H1 (cell line): ENCODE results near the gene TOMM7. TPM values are rescaled to one million over a fixed set of nuclear protein-coding genes. Genes with fewer than 3 reads are reported as not detected.
A peak's percentile ranks its signal among the peaks of the same experiment; 100 is the strongest.

Source experiments
- CTCF ChIA-PET: fragments of 300-600 bp; sonication (Branson Sonifier 250); formaldehyde crosslinking; loops from one replicate; lab custom pipeline; 2021; ENCODE audit not compliant: partially characterized antibody; lab: Charles Lee
- POLR2A ChIA-PET: fragments of 300-600 bp; sonication (Branson Sonifier 250); formaldehyde crosslinking; loops from one replicate; lab custom pipeline; 2021; ENCODE audit warnings: inconsistent platforms; ENCODE audit not compliant: partially characterized antibody; lab: Charles Lee
- DNase-seq, 2 experiments: peaks; one replicate each; pipeline versions ENCODE4 v3.0.0 to v3.0.0-alpha.2; 2010 to 2022; ENCODE audit warnings: low spot score in 2 of 2, low read depth in 1 of 2, mixed read lengths in 1 of 2
- FAIRE-seq: peaks from 2 replicates; lab custom pipeline; 2011; peaks lifted over from hg19 to GRCh38; lab: Jason Lieb, UNC
- H2AFZ ChIP-seq: 2 replicates; pipeline ENCODE4 v1.8.1; 2012; ENCODE audit warnings: low read length, inconsistent platforms
- H2AK5ac ChIP-seq: 2 replicates; pipeline ENCODE4 v1.6.1; 2013; ENCODE audit warnings: low read depth, low read length
- H2BK120ac ChIP-seq: replicated peaks from 2 replicates; pipeline ENCODE3; 2013; ENCODE audit warnings: low read depth, low read length, inconsistent platforms
- H2BK12ac ChIP-seq: 2 replicates; pipeline ENCODE4 v1.6.1; 2013; ENCODE audit warnings: low read depth, low read length
- H2BK15ac ChIP-seq: 2 replicates; pipeline ENCODE4 v1.6.1; 2013; ENCODE audit warnings: low read length
- H2BK20ac ChIP-seq: 2 replicates; pipeline ENCODE4 v1.6.1; 2013; ENCODE audit warnings: low read length
- H2BK5ac ChIP-seq: 2 replicates; pipeline ENCODE4 v1.6.1; 2013; ENCODE audit warnings: low read depth, low read length
- H3K14ac ChIP-seq: 2 replicates; pipeline ENCODE4 v1.6.1; 2013; ENCODE audit warnings: inconsistent platforms; ENCODE audit not compliant: insufficient read length
- H3K18ac ChIP-seq: 2 replicates; pipeline ENCODE4 v1.6.1; 2013; ENCODE audit warnings: low read length; ENCODE audit errors: extremely low read depth
- H3K23ac ChIP-seq: 2 replicates; pipeline ENCODE4 v1.6.1; 2013; ENCODE audit warnings: inconsistent platforms; ENCODE audit not compliant: insufficient read length
- H3K23me2 ChIP-seq: 2 replicates; pipeline ENCODE4 v1.6.1; 2013; ENCODE audit warnings: low read depth, low read length
- H3K27ac ChIP-seq: 2 replicates; pipeline ENCODE4 v1.6.1; 2011; ENCODE audit warnings: low read depth, low read length, inconsistent platforms
- H3K27me3 ChIP-seq, 4 experiments: replicated peaks in 1 of 4; 1 replicate in 1 of 4; 2 replicates in 3 of 4; pipeline versions ENCODE4 v1.6.1 to v1.8.1; 2011 to 2013; ENCODE audit warnings: low read length in 3 of 4, mild to moderate bottlenecking in 3 of 4, inconsistent platforms in 2 of 4, mixed read lengths in 2 of 4, moderate library complexity in 1 of 4; ENCODE audit not compliant: control insufficient read depth in 3 of 4, insufficient read depth in 3 of 4; ENCODE audit errors: extremely low read depth in 1 of 4
- H3K36me3 ChIP-seq, 4 experiments: 2 replicates each; pipeline versions ENCODE4 v1.6.1 to v1.8.1; 2011 to 2013; ENCODE audit warnings: mild to moderate bottlenecking in 4 of 4, low read length in 3 of 4, moderate library complexity in 2 of 4, control low read depth in 1 of 4, inconsistent platforms in 1 of 4; ENCODE audit not compliant: insufficient read depth in 4 of 4, control insufficient read depth in 2 of 4
- H3K4ac ChIP-seq: replicated peaks from 2 replicates; pipeline ENCODE3; 2013; ENCODE audit warnings: low read length, low read depth, mixed read lengths, inconsistent platforms; ENCODE audit not compliant: insufficient read length
- H3K4me1 ChIP-seq, 4 experiments: replicated peaks in 1 of 4; 1 replicate in 1 of 4; 2 replicates in 3 of 4; pipeline versions ENCODE4 v1.6.1 to v1.8.1; 2011 to 2013; ENCODE audit warnings: low read length in 3 of 4, inconsistent platforms in 2 of 4, mixed read lengths in 1 of 4; ENCODE audit not compliant: insufficient read depth in 4 of 4, control insufficient read depth in 3 of 4
- H3K4me2 ChIP-seq, 2 experiments: 2 replicates each; pipeline versions ENCODE4 v1.6.1 to v1.8.1; 2011 to 2013; ENCODE audit warnings: low read depth in 2 of 2, low read length in 2 of 2, control low read depth in 1 of 2, inconsistent platforms in 1 of 2, mild to moderate bottlenecking in 1 of 2; ENCODE audit not compliant: insufficient read depth in 1 of 2
- H3K4me3 ChIP-seq, 4 experiments: fragments of 200-600, 300-600 bp in 1 of 4; sonication (generic), shearing (Covaris generic), sonication (Bioruptor Twin) in 1 of 4; 2 replicates each; pipeline versions ENCODE4 v1.5.1 to v1.8.1; 2011 to 2016; ENCODE audit warnings: low read length in 4 of 4, low read depth in 3 of 4, control low read depth in 2 of 4, inconsistent platforms in 2 of 4, mild to moderate bottlenecking in 2 of 4, mixed read lengths in 1 of 4, moderate library complexity in 1 of 4; ENCODE audit not compliant: insufficient read depth in 2 of 4; ENCODE audit errors: extremely low read depth in 1 of 4
- H3K56ac ChIP-seq: replicated peaks from 2 replicates; pipeline ENCODE3; 2013; ENCODE audit warnings: low read depth, mild to moderate bottlenecking, mixed read lengths, low read length, inconsistent platforms; ENCODE audit not compliant: insufficient read length
- H3K79me1 ChIP-seq: 2 replicates; pipeline ENCODE4 v1.6.1; 2013; ENCODE audit warnings: low read depth, low read length, control low read depth
- H3K79me2 ChIP-seq, 2 experiments: 2 replicates each; pipeline versions ENCODE4 v1.6.1 to v1.8.1; 2012 to 2013; ENCODE audit warnings: low read length in 2 of 2, mild to moderate bottlenecking in 2 of 2, inconsistent platforms in 1 of 2; ENCODE audit not compliant: insufficient read depth in 2 of 2, control insufficient read depth in 1 of 2
- H3K9ac ChIP-seq, 4 experiments: replicated peaks in 1 of 4; 1 replicate in 1 of 4; 2 replicates in 3 of 4; pipeline versions ENCODE4 v1.6.1 to v1.8.1; 2011 to 2013; ENCODE audit warnings: low read depth in 3 of 4, low read length in 3 of 4, control low read depth in 2 of 4, mild to moderate bottlenecking in 2 of 4, moderate library complexity in 2 of 4, inconsistent platforms in 1 of 4; ENCODE audit errors: extremely low read depth in 1 of 4
- H3K9me3 ChIP-seq, 2 experiments: 2 replicates each; pipeline versions ENCODE4 v1.6.1 to v1.8.1; 2012 to 2013; ENCODE audit warnings: mild to moderate bottlenecking in 2 of 2, moderate library complexity in 2 of 2, control low read depth in 1 of 2, inconsistent platforms in 1 of 2, low read depth in 1 of 2, low read length in 1 of 2, mixed read lengths in 1 of 2; ENCODE audit not compliant: insufficient read depth in 2 of 2
- H4K20me1 ChIP-seq, 2 experiments: replicated peaks in 1 of 2; 2 replicates each; pipeline versions ENCODE3 to v1.8.1; 2011 to 2013; ENCODE audit warnings: inconsistent platforms in 2 of 2, low read length in 2 of 2, mild to moderate bottlenecking in 1 of 2; ENCODE audit not compliant: insufficient read depth in 2 of 2, control insufficient read depth in 1 of 2
- H4K5ac ChIP-seq: 2 replicates; pipeline ENCODE4 v1.6.1; 2013; ENCODE audit warnings: low read length, low read depth, mixed read lengths, inconsistent platforms; ENCODE audit not compliant: insufficient read length
- H4K8ac ChIP-seq: 2 replicates; pipeline ENCODE4 v1.8.0; 2013; ENCODE audit warnings: mild to moderate bottlenecking, moderate library complexity, low read length, inconsistent platforms; ENCODE audit not compliant: insufficient read depth; ENCODE audit errors: extremely low read depth
- H4K91ac ChIP-seq: replicated peaks from 2 replicates; pipeline ENCODE3; 2013; ENCODE audit warnings: low read length, mixed read lengths, inconsistent platforms; ENCODE audit not compliant: insufficient read length
- KDM1A ChIP-seq: fragments of 200-600, 300-600 bp; sonication (generic); IDR thresholded peaks from 2 replicates; pipeline ENCODE4 v1.7.1; 2016; ENCODE audit warnings: mild to moderate bottlenecking, low read length, borderline replicate concordance
- KDM4A ChIP-seq: IDR thresholded peaks from one replicate; pipeline ENCODE4 v1.7.1; 2012; ENCODE audit warnings: low read depth, mild to moderate bottlenecking, moderate library complexity, low read length, inconsistent platforms; ENCODE audit not compliant: severe bottlenecking
- TEAD4 ChIP-seq: IDR thresholded peaks from 2 replicates; pipeline ENCODE4 v1.6.1; 2012; ENCODE audit warnings: low read depth, low read length, inconsistent platforms, mixed read lengths
- ZNF274 ChIP-seq: IDR thresholded peaks from 2 replicates; pipeline ENCODE4 v1.7.0; 2012; ENCODE audit warnings: low read length, borderline replicate concordance; ENCODE audit errors: extremely low read depth
- WGBS, 2 experiments: shearing (Covaris generic) in 1 of 2; methylation state at CpG; one replicate each; pipeline versions ENCODE4 v1.1.6 to v1.1.7; 2013 to 2015; ENCODE audit warnings: low lambda C conversion rate in 2 of 2, mixed read lengths in 2 of 2, inconsistent platforms in 1 of 2, low coverage in 1 of 2, missing lambda C conversion rate in 1 of 2; ENCODE audit not compliant: insufficient replicate concordance in 2 of 2, insufficient coverage in 1 of 2, insufficient read length in 1 of 2; ENCODE audit errors: extremely low coverage in 1 of 2, missing lambda C conversion rate in 1 of 2; 5-methylcytosine and 5-hydroxymethylcytosine counted together
- polyA plus RNA-seq, 7 experiments: library from polyadenylated mRNA; depleted of rRNA in 3 of 7; stranded (reverse) in 5 of 7; unstranded in 2 of 7; fragments of >200 nt in 5 of 7; fragments of 200-250 nt in 2 of 7; gene quantifications; 1 replicate in 5 of 7; 2 replicates in 1 of 7; 4 replicates in 1 of 7; pipeline versions ENCODE4 v1.2.1 to v1.2.3, GENCODE V29; 2011 to 2013; ENCODE audit warnings: missing spikeins in 2 of 7, mixed read lengths in 2 of 7
- total RNA-seq: library from RNA; stranded (reverse); fragmentation: NEBNext Ultra II Directional; extraction: Animal tissue kit (Norgen Biotek cat#: 25700); gene quantifications from 2 replicates; pipeline ENCODE4 v1.2.1, GENCODE V29; 2021
- TF ChIP-seq, protein P1 (sequence below): IDR thresholded peaks from 2 replicates; pipeline ENCODE4 v1.6.1; 2011; ENCODE audit warnings: low read length, improper control_type of control experiment

The TOMM7 gene
- total and polyA plus RNA-seq, 2 of the 8 experiments (the other 6 are each of a cell fraction or from before 2014, with no cell fraction given) = 389 to 508 TPM

GRCh38 chr7:22837308-22837707 is 14.7 kb upstream of the TOMM7 start:
- Histone ChIP-seq H4K5ac (no peak overlapping the region), H3K4ac (no peak overlapping the region), H4K20me1 (no peaks in the 10 kb centered on the region), H3K23ac (no peak overlapping the region), H3K4me1 (peaks cover 2 to 5% (median 4%) of the 10 kb centered on the region in 4 experiments; a peak in 5 of 7 replicates), H2BK20ac (no peak overlapping the region), H3K79me1 (no peaks in the 10 kb centered on the region), H2AFZ (no peak overlapping the region), H3K27ac (no peak overlapping the region), H3K27me3 (no peaks in the 10 kb centered on the region), H3K79me2 (no peaks in the 10 kb centered on the region), H3K9ac (no peak overlapping the region), H3K56ac (no peak overlapping the region), H2BK15ac (no peak overlapping the region), H2BK120ac (no peak overlapping the region), H4K8ac (no peak overlapping the region), H3K23me2 (no peaks in the 10 kb centered on the region), H3K4me3 (no peak overlapping the region), H3K9me3 (no peaks in the 10 kb centered on the region), H3K4me2 (no peak overlapping the region), H4K91ac (no peak overlapping the region), H3K14ac (no peak overlapping the region), H2AK5ac (no peak overlapping the region), H2BK12ac (no peak overlapping the region), H3K18ac (no peak overlapping the region)
- FAIRE-seq (no peak), DNase-seq (no peak)
- ChIA-PET CTCF (interaction anchor here (0.5 to 0.7 kb wide), 2 partner anchors 20 to 410 kb away, joined by 3 read pairs; no protein-coding TSS in a partner anchor), POLR2A (interaction anchor here (0.7 kb wide), 1 partner anchor 35 kb away, joined by 4 read pairs; no protein-coding TSS in a partner anchor)
- no peak for TF ChIP-seq ZNF274
- TF ChIP-seq TEAD4 = peak; percentile 52
- no peak for TF ChIP-seq KDM4A
- TF ChIP-seq, protein P1, sequence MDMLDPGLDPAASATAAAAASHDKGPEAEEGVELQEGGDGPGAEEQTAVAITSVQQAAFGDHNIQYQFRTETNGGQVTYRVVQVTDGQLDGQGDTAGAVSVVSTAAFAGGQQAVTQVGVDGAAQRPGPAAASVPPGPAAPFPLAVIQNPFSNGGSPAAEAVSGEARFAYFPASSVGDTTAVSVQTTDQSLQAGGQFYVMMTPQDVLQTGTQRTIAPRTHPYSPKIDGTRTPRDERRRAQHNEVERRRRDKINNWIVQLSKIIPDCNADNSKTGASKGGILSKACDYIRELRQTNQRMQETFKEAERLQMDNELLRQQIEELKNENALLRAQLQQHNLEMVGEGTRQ = no peak
- no peak for TF ChIP-seq KDM1A
- TF ChIP-seq, all 59 proteins: peak for 1
- 94% methylated on average over 3 of the region's 6 CpGs; no CpG with 5 or more reads in 1 of the 2 experiments for WGBS, 2 experiments
- H2BK5ac ChIP-seq = no peak overlapping the region
- H3K36me3 ChIP-seq = no peaks in the 10 kb centered on the region
